GM11168 (cell line): Measurements from ENCODE around the gene HNRNPH2.

Source experiments
- in situ Hi-C: fragments of 300-500 bp; cut with MboI; formaldehyde crosslinking; loops from one replicate; pipeline ENCODE4 v1.12.0; 2022; ENCODE audit warnings: low sequenced_read_pairs; ENCODE audit not compliant: unreplicated experiment

HNRNPH2 gene

DNA sequence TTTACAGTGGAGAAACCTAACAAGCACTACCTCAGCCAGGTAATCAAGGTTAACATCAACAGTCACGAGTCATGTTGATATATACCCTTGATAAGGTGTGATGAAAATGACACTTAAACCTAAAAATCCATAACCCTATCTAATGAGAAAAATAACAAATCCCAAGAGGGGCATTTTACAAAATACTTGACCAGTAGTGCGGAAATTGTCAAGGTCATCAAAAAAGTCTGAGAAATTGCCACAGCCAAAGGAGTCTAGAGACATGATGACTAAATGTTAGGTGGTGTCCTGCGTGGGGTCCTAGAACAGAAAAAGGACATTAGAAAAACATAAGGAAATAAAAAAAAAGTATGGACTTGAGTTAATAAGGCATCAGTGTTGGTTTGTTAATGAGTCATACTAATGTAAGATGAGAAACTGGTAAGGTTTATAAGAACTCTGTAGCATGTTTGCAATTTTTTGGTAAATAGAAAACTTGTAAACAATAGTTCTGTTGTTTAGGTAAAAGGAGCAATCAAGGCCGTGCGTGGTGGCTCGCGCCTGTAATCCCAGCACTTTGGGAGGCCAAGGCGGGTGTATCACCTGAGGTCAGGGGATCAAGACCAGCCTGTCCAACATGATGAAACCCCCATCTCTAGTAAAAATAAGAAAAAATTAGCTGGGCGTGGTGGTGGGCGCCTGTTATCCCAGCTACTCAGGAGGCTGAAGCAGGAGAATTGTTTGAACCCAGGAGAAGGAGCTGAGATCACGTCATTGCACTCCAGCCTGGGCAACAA, 14.3 kb upstream of the HNRNPH2 start:
- in situ Hi-C loops, result no loop called here

DNA sequence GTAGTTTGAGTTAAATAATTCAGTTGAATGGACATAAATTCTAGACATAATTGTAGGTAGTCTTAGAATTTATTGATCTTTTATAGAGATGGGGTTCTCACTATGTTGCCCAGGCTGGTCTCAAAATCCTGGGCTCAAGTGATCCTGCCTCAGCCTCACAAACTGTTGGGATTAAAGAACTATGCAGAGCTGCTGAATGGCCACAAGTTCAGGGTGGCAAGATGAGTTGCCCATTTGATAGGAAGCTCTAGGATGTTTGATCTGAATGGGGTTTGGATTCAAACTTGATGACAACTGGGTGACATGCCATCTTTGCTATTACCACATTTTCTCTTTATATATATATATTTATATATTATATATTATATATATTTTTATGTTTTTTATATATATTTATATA, 13.7 kb upstream of the HNRNPH2 start:
- in situ Hi-C loops, result no loop called here

DNA sequence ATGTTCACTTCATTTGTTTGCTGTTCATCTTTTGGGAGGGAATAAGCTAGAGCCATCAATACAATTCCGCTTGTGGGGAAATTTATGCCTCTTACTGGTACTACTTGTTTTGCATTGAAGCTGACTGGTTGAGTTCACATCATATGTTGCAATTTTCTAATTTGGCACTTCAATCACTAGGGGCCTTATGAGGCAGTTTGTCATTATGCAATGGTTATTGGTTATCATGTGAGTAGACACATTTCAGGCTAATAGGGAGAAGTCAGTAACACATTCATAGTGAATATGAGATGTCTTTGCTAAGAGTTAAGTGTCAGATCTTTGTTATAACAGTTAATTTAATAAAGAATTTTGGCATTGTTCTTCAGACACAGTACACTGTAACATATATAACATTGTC, 12.2 kb upstream of the HNRNPH2 start:
- in situ Hi-C loops, result no loop called here

DNA sequence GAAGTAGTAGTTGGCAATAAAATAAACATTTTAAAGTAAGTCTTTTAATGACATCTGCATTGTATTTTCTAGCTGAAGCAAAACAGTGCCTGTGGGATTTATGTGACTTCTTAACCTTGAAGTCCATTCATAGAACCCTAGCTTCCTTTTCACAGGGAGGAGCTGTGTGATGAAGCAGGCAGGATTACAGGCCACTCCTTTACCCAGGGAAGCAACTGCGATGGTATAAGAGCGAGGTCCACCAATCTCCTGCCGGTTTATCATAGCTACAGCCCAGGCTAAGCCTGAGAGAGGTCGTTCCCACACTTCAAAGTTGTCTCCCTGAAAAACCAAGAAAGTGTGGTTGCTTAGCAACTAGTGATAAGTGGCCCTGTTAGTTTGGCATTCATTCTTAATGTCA, 10.2 kb upstream of the HNRNPH2 start:
- in situ Hi-C loops, result no loop called here

DNA sequence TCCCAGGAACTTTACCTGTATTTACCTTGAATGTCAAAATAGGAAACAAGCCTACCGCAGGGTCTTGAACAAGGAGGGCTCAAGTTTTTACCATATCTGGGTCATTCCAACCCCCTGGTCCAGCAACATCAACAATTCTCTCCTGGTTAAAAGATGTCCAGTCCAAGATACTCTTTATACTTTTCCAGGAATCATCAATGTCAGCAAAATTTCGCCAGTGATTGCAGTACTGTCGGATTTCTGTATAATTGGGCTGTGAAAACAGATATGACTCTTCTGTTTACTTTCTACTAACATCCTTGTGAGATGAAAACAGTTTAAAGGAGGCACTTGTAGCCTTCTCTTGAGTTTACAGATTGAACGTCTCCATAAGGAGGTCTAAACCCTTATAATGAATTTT, 9.3 kb upstream of the HNRNPH2 start:
- in situ Hi-C loops, result no loop called here

DNA sequence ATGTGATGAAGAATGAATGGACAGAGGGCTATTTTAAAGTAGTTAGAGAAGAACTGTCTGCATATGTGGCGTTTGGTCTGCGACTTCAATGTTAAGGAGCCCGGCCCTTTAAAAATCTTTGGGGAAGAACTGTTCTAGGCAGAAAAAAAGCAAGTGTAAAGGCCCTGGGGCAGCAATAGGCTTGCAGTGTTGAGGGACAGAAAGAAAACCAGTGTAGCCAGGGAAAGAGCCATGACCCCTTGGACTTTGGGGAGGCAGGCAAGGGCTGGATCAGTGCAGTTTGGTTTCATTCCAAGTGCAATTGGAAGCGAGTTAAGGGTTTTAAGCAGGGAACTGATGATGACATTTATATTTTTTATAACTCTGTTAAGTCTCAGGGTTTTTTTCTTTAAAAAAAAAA, 8.2 kb upstream of the HNRNPH2 start:
- in situ Hi-C loops, result no loop called here

DNA sequence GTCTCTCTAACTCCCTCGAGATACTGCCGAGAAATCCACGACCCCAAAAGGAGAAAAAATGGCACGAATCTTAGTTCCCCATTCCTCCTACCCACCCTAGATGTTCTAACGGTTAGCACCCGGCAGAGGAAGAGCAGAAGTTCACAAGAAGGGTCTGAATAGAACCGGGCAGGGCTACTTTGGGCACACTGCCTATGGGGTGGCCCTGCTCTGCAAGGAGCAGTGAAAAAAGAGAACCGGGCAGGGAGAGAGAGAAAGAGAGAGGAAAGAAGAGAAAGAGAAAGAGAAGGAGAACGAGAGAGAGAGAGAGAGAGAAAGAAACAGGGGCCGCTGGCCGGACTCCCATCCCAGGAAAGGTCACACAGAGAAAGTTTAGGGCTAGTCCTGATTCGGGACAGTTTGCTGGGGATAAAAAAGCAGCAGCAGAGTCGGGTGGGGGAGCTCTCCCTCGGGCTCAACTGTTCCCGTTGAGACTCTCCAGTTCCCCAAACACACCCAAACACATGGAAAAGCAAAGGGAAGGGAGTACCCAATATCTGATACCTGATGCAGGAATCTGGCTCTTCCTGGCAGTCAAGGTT, 765 bp upstream of the HNRNPH2 start:
- in situ Hi-C loops, result no loop called here

DNA sequence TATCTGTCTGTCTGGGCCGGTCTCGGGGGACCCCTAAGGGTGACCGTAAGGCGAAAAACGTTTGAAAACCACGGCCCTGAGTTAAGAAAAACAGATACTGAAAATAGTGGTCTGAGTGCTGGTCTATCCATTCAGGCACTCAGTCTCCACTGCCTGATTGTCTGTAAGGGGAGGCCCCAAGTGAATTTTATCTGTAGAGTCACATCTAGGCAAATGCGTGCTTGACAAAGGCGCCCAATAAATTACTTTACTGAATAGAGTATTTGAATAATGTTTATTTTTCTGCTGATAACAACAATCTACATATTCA, 465 bp downstream of the HNRNPH2 start:
- in situ Hi-C loops, result no loop called here

DNA sequence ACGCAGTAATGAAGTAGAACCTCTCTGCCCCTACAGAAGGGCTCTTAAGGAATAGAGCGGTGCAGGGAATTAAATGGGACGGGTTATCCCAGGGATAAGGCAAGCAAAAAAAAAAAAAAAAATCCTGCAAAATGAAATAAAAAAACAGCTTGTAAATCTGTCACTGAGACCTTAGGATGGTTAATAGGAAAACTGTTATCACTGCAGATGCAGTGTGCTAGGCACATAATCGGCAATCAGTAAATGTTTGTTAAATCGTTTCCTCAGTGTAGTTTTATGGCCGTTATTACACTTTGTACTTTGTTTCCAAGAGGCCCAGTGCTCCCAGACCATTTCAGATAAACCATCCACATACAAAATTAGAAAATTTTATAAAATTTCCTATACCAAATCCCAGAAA, 1.0 kb downstream of the HNRNPH2 start:
- in situ Hi-C loops, result no loop called here

DNA sequence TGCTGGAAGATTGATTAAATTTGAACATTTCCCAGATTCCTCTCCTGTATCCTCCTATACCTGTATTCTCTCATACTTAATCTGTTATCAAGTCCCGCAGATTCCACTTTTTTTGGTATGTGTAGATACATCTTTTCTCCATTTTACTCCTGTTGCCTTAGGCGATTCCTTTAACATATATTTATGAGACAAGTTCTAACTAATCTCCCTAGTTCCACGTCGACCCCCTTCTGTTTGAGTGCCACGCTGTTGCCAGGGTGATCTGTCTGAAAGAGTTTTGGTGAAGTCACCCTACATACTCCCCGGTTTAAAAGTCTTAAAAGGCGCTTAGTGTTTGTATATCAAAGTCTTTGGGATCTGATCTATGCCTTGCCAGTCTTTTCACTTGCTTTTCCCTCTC, 2.4 kb downstream of the HNRNPH2 start:
- in situ Hi-C loops, result no loop called here

DNA sequence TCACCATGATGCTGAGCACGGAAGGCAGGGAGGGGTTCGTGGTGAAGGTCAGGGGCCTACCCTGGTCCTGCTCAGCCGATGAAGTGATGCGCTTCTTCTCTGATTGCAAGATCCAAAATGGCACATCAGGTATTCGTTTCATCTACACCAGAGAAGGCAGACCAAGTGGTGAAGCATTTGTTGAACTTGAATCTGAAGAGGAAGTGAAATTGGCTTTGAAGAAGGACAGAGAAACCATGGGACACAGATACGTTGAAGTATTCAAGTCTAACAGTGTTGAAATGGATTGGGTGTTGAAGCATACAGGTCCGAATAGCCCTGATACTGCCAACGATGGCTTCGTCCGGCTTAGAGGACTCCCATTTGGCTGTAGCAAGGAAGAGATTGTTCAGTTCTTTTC, 4.0 kb downstream of the HNRNPH2 start:
- in situ Hi-C loops, result no loop called here

DNA sequence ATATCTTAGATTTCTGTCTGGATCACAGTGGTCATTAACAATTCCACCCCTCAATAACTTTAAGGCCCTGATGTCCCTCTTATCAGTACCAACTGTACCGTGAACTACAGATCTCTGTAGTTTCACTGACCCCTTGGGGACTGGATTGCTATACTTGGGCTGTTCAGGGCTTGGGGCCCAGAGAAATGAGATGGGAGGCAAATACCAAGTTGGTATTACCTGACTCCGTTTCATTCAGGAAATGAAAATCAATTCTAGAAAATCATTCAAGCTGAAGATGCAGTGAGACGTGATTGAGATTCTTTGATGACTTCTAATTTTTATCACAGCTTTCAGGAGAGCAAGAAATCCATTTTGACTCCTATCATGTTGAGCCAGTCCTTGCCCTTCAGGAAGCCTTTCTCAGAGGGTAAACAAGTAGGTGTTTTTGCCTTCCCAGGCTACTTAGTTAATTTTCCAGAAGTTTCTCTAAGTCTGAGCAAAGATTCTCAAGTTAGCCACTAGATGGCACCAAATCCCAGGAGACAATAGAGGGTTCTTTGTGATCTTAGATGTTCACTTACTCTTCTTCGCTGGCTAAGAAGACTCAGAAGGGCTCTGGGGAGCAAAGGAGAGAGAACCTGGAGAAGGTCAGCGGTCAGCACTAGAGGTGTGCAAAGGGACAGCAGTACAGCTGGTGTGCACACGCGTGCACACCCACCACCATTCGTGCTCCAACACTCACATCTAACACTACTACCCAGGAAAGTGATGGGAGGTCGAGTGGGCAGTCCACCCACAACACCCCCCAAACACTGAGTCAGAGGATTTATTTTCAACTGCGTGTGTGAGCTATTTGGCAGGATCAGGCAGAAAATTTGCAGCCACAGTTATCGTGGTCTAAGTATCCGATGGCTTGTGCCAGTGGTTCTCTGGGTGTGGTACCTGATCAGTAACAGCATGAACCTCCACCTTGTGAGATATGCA, 7.4 kb downstream of the HNRNPH2 start:
- in situ Hi-C loops, result no loop called here

DNA sequence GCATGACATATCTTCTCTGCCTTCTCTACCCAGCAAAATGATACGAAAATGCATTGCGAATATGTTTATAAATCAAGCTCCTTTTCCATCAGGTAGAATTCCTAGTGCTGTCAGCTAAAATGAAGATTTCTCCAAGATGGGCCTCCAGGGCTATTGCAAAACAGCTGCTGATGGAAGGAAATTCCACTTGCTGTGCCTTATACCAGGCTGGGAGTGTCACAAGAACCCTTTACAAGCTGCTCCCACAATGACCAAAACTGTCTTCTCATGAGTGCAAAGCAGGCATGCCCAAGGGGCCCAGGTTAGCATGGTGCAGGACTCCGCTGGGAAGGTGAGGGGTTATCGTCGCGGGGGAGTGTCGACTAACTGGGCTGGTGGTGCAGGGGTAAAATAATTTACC, 8.7 kb downstream of the HNRNPH2 start:
- in situ Hi-C loops, result no loop called here

DNA sequence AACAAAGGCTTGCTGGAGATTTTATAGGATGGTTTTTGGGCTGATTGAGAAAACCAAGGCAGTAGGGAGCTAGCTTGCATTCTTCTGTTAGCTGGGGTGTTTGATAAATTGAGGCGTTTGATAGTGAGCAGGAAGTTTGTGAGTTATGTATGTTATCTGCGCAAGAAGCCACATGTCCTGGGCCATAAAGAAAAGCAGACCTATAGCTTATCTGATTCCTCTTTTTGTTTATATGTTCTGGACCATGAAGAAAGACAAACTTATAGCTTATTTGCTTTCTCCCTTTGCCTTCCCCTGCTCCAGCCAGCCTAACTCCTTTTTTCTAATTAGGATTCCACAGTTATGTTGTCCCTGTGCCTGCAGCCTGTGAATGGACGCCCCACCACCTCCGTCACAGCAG, 9.2 kb downstream of the HNRNPH2 start:
- in situ Hi-C loops, result no loop called here

DNA sequence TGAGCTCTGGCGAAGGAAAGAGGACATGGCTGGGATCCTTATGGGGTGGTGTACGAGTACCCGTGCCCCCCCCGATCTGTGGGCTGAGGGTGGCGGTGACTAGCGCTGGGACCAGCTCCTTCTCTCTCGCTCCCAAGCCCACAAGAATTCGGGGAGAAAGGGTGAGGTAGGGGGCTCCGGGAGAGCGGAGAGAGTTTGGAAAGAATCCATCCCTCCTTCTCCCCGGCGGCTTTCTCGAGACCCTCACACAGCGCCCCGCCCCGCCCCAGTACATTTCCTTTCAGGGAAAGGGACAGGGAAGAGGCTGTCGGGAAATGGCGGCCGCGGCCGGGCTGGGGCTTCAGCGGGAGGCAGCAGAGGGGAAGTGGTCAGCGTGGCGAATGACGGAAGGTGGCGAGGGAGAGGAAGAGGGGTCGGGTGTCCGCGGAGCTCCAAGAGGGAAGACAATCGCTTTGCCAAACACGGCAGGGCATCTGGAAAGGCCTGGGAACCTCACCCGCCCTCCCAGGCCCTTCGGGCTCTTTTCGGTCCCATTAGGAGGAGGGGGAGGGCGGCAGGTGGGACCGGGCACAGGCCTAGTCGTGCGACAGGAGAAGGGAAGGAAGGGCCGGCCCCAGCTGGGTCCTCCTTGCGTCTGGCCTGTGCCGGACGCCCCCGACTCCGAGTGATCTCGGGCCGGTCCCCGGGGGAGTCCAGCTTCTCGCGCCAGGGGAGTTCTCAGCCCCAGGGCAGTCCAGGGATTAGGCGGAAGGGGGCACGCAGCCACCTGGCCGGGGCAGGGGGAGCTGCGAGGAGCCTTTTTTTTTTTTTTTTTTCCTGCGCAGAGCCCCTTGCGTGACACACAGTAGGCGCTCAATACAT, 10.2 kb downstream of the HNRNPH2 start:
- in situ Hi-C loops, result no loop called here

DNA sequence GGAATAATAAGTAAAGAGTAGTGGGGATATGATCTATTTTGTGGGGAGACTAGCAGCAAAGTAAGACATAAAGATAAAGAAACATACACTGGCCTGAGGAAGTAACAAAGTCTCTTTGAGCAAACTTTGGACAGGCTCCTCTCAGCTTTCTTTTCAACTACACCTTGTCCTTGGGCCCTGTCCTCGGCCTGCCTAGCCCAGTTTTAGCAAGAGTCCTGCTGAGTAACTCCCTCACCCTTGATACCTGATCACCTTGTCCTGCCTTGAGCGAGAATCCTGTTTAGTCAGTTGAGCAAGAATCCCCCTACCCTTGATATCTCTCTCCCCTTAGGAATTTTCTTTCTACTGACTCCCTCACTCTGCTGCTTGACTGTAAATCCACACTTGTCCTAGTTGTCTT, 11.5 kb downstream of the HNRNPH2 start:
- in situ Hi-C loops, result no loop called here

DNA sequence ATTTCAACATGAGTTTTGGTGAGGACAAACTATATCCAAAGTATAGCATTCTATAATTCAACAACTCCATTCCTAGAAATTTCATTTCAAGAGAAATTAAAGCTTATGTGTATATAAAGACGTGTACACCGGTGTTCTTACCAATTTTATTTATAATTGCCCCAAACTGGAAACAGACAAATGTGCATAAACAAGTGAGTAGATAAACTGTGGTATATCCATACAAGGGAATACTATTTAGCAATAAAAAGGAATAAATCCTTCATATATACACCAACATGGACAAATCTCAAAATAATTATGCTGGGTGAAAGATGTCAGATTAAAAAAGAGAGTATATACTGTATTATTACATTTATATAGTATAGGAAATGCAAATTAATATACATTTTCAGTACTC, 19.9 kb downstream of the HNRNPH2 start:
- in situ Hi-C loops, result loop anchor here (10.0 kb wide), 1 partner anchor 367 kb away; no protein-coding TSS in a partner anchor

DNA sequence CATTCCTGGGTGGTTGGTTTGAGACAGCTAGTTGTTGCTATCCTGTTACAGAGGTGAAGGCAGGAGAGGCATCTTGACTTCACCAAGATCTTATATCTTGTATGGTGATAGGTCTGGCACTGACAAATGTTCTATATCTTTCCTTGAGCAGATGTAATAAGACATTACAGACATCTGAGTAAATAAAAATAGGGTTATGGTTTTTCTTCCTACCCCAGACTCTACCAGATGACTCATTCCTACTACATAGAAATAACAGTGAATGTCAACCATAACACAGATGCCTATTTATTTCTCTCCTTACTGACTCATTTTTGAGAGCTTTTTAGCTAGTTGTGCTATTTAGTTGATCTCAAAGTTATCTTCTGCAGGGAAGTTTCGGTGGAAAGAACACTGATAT, 21.9 kb downstream of the HNRNPH2 start:
- in situ Hi-C loops, result loop anchor here (10.0 kb wide), 1 partner anchor 365 kb away; no protein-coding TSS in a partner anchor

DNA sequence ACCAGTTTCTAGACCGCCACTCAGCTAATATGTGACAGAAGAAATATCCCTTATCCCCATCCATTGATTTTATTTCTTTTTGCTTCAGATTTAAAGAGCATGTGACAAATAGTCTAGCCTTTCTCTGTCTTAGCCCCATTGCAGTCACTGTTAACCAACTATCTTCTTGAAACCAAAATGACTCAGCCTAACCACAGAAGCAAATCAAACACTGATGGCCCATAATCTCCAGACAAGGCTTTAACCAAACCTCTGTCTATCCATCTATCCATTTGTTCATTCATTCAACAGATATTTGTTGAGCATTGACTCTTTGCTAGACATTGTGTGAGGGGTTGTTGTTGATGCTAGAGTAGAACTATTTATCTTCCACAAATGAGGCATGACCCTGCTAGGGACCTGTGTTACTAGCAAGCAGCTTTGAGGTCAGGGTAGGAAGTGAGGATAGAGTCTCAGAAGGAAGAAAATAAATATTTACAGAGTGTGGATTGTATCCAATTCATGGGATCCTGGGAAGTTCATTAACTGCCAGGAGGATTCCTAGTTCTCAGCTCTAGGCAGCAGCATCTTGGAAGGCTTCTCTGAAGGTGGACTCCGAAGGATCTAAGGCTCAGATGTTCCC, 22.5 kb downstream of the HNRNPH2 start:
- in situ Hi-C loops, result no loop called here

DNA sequence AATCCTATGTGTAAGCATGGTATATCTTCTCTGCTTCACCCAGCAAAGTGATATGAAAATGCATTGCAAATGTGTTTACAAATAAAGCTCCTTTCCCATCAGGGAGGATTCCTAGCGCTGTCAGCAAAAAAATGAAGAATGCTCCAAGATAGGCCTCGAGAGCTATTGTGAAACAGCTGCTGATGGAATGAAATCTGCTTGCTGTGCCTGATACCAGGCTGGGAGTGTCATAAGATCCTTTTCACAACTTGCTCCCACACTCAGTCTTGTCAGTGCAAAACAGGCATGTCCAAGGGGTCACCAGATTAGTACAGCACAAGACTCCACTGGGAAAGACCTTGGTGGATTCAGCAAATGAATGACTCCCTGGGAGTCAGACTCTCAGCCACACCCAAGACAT, 34.1 kb downstream of the HNRNPH2 start:
- in situ Hi-C loops, result no loop called here
